ENCODE results near the gene S100A13. TPM values are rescaled to one million over a fixed set of nuclear protein-coding genes. Genes with fewer than 3 reads are reported as not detected.
"Not testable (repeated sequence)": the region's sequence is repeated elsewhere in the genome, so short reads cannot be mapped to it uniquely, and the experiment has no call there.

S100A13 gene
- 206 and 207 TPM in 2 replicates for total RNA-seq (2014; rRNA removed; shearing (Covaris generic))

- DNase-seq (ENCODE audit: low read depth): peak; percentile 98
These were observed at the start of gene S100A13 for GRCh38 chr1:153626904-153627714. Gene S100A13 (minus strand): TSS chr1:153627505. CDS start chr1:153626472, 1,033 bp downstream.

- DNase-seq (ENCODE audit: low read depth): no peak
These were observed 46.2 kb upstream of the S100A13 start for GRCh38 chr1:153673511-153673910.

GRCh38 chr1:153671628-153672353 lies 44.5 kb upstream of the S100A13 start:
- not testable (repeated sequence) for DNase-seq (ENCODE audit: low read depth)

- peak; percentile 99 for DNase-seq (ENCODE audit: low read depth)
These were observed 43.7 kb upstream of the S100A13 start, which contains the start of gene ILF2 for GRCh38 chr1:153670859-153671627. Gene ILF2 (minus strand): TSS chr1:153670993. CDS start chr1:153670922, 71 bp downstream.

- DNase-seq (ENCODE audit: low read depth): no peak
These were observed 43.1 kb upstream of the S100A13 start for GRCh38 chr1:153670257-153670858.

- DNase-seq (ENCODE audit: low read depth): no peak
These were observed 42.3 kb upstream of the S100A13 start for GRCh38 chr1:153669606-153670005.

- DNase-seq (ENCODE audit: low read depth): not testable (repeated sequence)
These were observed 41.4 kb upstream of the S100A13 start for GRCh38 chr1:153668672-153669071.

GRCh38 chr1:153667439-153667838 lies 40.1 kb upstream of the S100A13 start:
- no peak for DNase-seq (ENCODE audit: low read depth)

GRCh38 chr1:153663211-153663610 lies 35.9 kb upstream of the S100A13 start:
- DNase-seq (ENCODE audit: low read depth): peak; percentile 61

GRCh38 chr1:153662269-153662668 lies 35.0 kb upstream of the S100A13 start:
- no peak for DNase-seq (ENCODE audit: low read depth)

- peak; percentile 75 for DNase-seq (ENCODE audit: low read depth)
These were observed 33.9 kb upstream of the S100A13 start for GRCh38 chr1:153661111-153661708.

GRCh38 chr1:153659656-153660055 lies 32.4 kb upstream of the S100A13 start:
- DNase-seq (ENCODE audit: low read depth): no peak

- DNase-seq (ENCODE audit: low read depth): no peak
These were observed 31.9 kb upstream of the S100A13 start for GRCh38 chr1:153659175-153659534.

GRCh38 chr1:153658400-153659174 lies 31.3 kb upstream of the S100A13 start, which contains the start of gene SNAPIN:
Gene SNAPIN (plus strand): TSS chr1:153658703. CDS start chr1:153658744, 41 bp downstream.
- peak; percentile 91 for DNase-seq (ENCODE audit: low read depth)

- no peak for DNase-seq (ENCODE audit: low read depth)
These were observed 28.0 kb upstream of the S100A13 start for GRCh38 chr1:153655333-153655732.

GRCh38 chr1:153652805-153653500 lies 25.6 kb upstream of the S100A13 start:
- DNase-seq (ENCODE audit: low read depth): peak; percentile 73

- DNase-seq (ENCODE audit: low read depth): no peak
These were observed 24.5 kb upstream of the S100A13 start for GRCh38 chr1:153651771-153652170.

GRCh38 chr1:153649863-153650235 lies 22.5 kb upstream of the S100A13 start:
- no peak for DNase-seq (ENCODE audit: low read depth)

- DNase-seq (ENCODE audit: low read depth): no peak
These were observed 22.0 kb upstream of the S100A13 start for GRCh38 chr1:153649137-153649862.

Measured in M059J (cell line).